ENCODE results near the gene ATP6V1D. TPM values are rescaled to one million over a fixed set of nuclear protein-coding genes. Genes with fewer than 3 reads are reported as not detected.

ATP6V1D gene
- total and polyA plus RNA-seq, 2 of the 8 experiments (the other 6 are each of a cell fraction or from before 2014, with no cell fraction given), result 45.1 to 76.3 TPM

GRCh38 chr14:67357969-67358354, 1.6 kb downstream of the ATP6V1D start:
- H3K14ac ChIP-seq (ENCODE audit: insufficient read length), result no peak overlapping the region
- DNase-seq (ENCODE audit: low read depth in 1 of 2, low spot score in 2 of 2) (no peak), FAIRE-seq (no peak)
- no peak overlapping the region for H3K56ac ChIP-seq (replicated peaks; ENCODE audit: insufficient read length, low read depth, low read length)
- no peak overlapping the region for H2BK5ac ChIP-seq (ENCODE audit: low read depth, low read length)
- peak overlapping the region in 1 of 4 experiments; percentile 86; a peak in 2 of 8 replicates for H3K4me3 ChIP-seq (ENCODE audit: extremely low read depth in 1 of 4, insufficient read depth in 2 of 4, low read depth in 3 of 4, low read length in 4 of 4)
- H3K23me2 ChIP-seq (ENCODE audit: low read depth, low read length), result peaks cover 5% of the 10 kb centered on the region; the same call in 1 of the 2 replicates
- peaks cover 0 to 3% (median 1%) of the 10 kb centered on the region in 4 experiments; a peak in 2 of 7 replicates for H3K4me1 ChIP-seq (replicated peaks in 1 of 4; ENCODE audit: control insufficient read depth in 3 of 4, insufficient read depth in 4 of 4, low read length in 3 of 4)
- ChIA-PET POLR2A (ENCODE audit: partially characterized antibody) (no interaction called here), CTCF (ENCODE audit: partially characterized antibody) (interaction anchor here (0.6 to 1.5 kb wide), 2 partner anchors 12 to 190 kb away, joined by 3 to 4 read pairs; no protein-coding TSS in a partner anchor)
- H2AK5ac ChIP-seq (ENCODE audit: low read depth, low read length), result no peak overlapping the region
- peak overlapping the region in 1 of 2 experiments; percentile 83; a peak in 1 of 4 replicates for H3K4me2 ChIP-seq (ENCODE audit: insufficient read depth in 1 of 2, low read depth in 2 of 2, low read length in 2 of 2)
- H3K27me3 ChIP-seq (replicated peaks in 1 of 4; ENCODE audit: control insufficient read depth in 3 of 4, extremely low read depth in 1 of 4, insufficient read depth in 3 of 4, low read length in 3 of 4), result no peaks in the 10 kb centered on the region
- H3K23ac ChIP-seq (ENCODE audit: insufficient read length), result no peak overlapping the region
- H4K20me1 ChIP-seq (replicated peaks in 1 of 2; ENCODE audit: control insufficient read depth in 1 of 2, insufficient read depth in 2 of 2, low read length in 2 of 2), result peaks cover 2 to 10% of the 10 kb centered on the region in 2 experiments
- no peak overlapping the region for H3K18ac ChIP-seq (ENCODE audit: extremely low read depth, low read length)
- no peak overlapping the region for H2BK12ac ChIP-seq (ENCODE audit: low read depth, low read length)
- no peak overlapping the region for H2BK120ac ChIP-seq (replicated peaks; ENCODE audit: low read depth, low read length)
- no peaks in the 10 kb centered on the region for H3K9me3 ChIP-seq (ENCODE audit: insufficient read depth in 2 of 2, low read depth in 1 of 2, low read length in 1 of 2)
- H4K91ac ChIP-seq (replicated peaks; ENCODE audit: insufficient read length, low read length), result no peak overlapping the region
- H3K4ac ChIP-seq (replicated peaks; ENCODE audit: insufficient read length, low read depth, low read length), result no peak overlapping the region
- H3K9ac ChIP-seq (replicated peaks in 1 of 4; ENCODE audit: extremely low read depth in 1 of 4, low read depth in 3 of 4, low read length in 3 of 4), result peak overlapping the region in 1 of 4 experiments; percentile 58; a peak in 1 of 7 replicates
- peaks cover 12 to 81% of the 10 kb centered on the region in 2 experiments for H3K79me2 ChIP-seq (ENCODE audit: control insufficient read depth in 1 of 2, insufficient read depth in 2 of 2, low read length in 2 of 2)
- H4K5ac ChIP-seq (ENCODE audit: insufficient read length, low read depth, low read length), result no peak overlapping the region
- no peak for TF ChIP-seq SAP30 (IDR thresholded peaks at IDR 0.05; ENCODE audit: insufficient read depth, insufficient replicate concordance, low read length)
- no peak for TF ChIP-seq BCL11A (IDR thresholded peaks at IDR 0.05; ENCODE audit: low read depth in 2 of 2, low read length in 2 of 2)
- no peak for TF ChIP-seq GABPA (IDR thresholded peaks at IDR 0.05; ENCODE audit: borderline replicate concordance, insufficient read depth, low read length)
- no peak for TF ChIP-seq NANOG (IDR thresholded peaks at IDR 0.05; ENCODE audit: insufficient read depth, low read depth, low read length, poor library complexity, severe bottlenecking)
- TF ChIP-seq SP1 (IDR thresholded peaks at IDR 0.05; ENCODE audit: low read depth, low read length), result no peak
- TF ChIP-seq MAX (IDR thresholded peaks at IDR 0.05), result no peak
- no peak for TF ChIP-seq RBBP5 (IDR thresholded peaks at IDR 0.05; ENCODE audit: borderline replicate concordance, low read depth, low read length)
- no peak for TF ChIP-seq BACH1 (IDR thresholded peaks at IDR 0.05; ENCODE audit: low read length)
- TF ChIP-seq E2F6 (IDR thresholded peaks at IDR 0.05), result no peak
- TF ChIP-seq CTBP2 (IDR thresholded peaks at IDR 0.05; ENCODE audit: borderline replicate concordance, insufficient read depth, insufficient read length, low read length), result no peak
- TF ChIP-seq TAF7 (optimal IDR thresholded peaks at IDR 0.05; ENCODE audit: borderline replicate concordance, low read depth, low read length), result no peak
- peaks cover 3% of the 10 kb centered on the region; the same call in 1 of the 2 replicates for H3K79me1 ChIP-seq (ENCODE audit: low read depth, low read length)
- no peak overlapping the region for H4K8ac ChIP-seq (ENCODE audit: extremely low read depth, insufficient read depth, low read length)
- WGBS, 2 experiments (ENCODE audit: extremely low coverage in 1 of 2, insufficient coverage in 1 of 2, insufficient read length in 1 of 2, insufficient replicate concordance in 2 of 2, low coverage in 1 of 2, low lambda C conversion rate in 2 of 2, missing lambda C conversion rate in 1 of 2), result 82% methylated on average over 9 of the region's 9 CpGs; no CpG with 5 or more reads in 1 of the 2 experiments
- H2AFZ ChIP-seq (ENCODE audit: low read length), result no peak overlapping the region
- no peak overlapping the region for H3K27ac ChIP-seq (ENCODE audit: low read depth, low read length)
- H3K36me3 ChIP-seq (ENCODE audit: control insufficient read depth in 2 of 4, insufficient read depth in 4 of 4, low read length in 3 of 4), result peaks cover 0 to 5% (median 0%) of the 10 kb centered on the region in 4 experiments; a peak in 3 of 8 replicates
- H2BK15ac ChIP-seq (ENCODE audit: low read length), result no peak overlapping the region
- no peak overlapping the region for H2BK20ac ChIP-seq (ENCODE audit: low read length)

All from H1 (cell line).